Thyroid gland (tissue), 4 donors: ENCODE measurements around the gene RAPGEF4.

Source experiments
- POLR2A ChIP-seq, 2 donors: fragments of 450-650 bp; IDR thresholded peaks; one replicate each; pipeline ENCODE4 v1.6.1; 2017; ENCODE audit warnings: antibody characterized with exemption in 2 of 2, mild to moderate bottlenecking in 2 of 2, moderate library complexity in 1 of 2
- TF ChIP-seq, protein P1 (sequence below), 6 experiments: fragments of 200-600 bp in 3 of 6; fragments of 450-650 bp in 3 of 6; sonication (generic) in 3 of 6; IDR thresholded peaks; one replicate each; pipeline ENCODE4 v1.5.1; 2016 to 2019; ENCODE audit warnings: antibody characterized with exemption in 6 of 6, mild to moderate bottlenecking in 2 of 6, inconsistent platforms in 1 of 6, moderate library complexity in 1 of 6

DNA sequence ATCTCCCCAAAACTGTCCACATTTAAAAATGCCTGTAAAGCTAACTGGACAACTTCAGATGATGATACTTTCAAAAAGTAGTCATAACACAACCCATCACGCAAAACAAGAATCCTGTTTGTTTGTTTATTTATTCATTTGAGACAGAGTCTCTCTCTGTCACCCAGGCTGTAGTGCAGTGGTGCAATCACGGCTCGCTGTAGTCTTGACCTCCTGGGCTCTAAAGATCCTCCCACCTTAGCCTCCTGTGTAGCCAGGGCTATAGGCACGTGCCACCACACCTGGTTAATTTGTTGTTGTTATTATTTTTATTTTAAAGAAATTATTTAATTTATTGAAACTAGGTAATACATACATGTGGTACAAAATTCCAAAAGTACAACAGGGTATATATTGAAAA lies 94.8 kb downstream of the RAPGEF4 start:
- TF ChIP-seq, protein P1, sequence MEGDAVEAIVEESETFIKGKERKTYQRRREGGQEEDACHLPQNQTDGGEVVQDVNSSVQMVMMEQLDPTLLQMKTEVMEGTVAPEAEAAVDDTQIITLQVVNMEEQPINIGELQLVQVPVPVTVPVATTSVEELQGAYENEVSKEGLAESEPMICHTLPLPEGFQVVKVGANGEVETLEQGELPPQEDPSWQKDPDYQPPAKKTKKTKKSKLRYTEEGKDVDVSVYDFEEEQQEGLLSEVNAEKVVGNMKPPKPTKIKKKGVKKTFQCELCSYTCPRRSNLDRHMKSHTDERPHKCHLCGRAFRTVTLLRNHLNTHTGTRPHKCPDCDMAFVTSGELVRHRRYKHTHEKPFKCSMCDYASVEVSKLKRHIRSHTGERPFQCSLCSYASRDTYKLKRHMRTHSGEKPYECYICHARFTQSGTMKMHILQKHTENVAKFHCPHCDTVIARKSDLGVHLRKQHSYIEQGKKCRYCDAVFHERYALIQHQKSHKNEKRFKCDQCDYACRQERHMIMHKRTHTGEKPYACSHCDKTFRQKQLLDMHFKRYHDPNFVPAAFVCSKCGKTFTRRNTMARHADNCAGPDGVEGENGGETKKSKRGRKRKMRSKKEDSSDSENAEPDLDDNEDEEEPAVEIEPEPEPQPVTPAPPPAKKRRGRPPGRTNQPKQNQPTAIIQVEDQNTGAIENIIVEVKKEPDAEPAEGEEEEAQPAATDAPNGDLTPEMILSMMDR (IDR thresholded peaks at IDR 0.05) = no peak
- TF ChIP-seq POLR2A (IDR thresholded peaks at IDR 0.05) = no peak
